Measurements from ENCODE around the gene SORBS1. TPM values are rescaled to one million over a fixed set of nuclear protein-coding genes. Genes with fewer than 3 reads are reported as not detected.

The SORBS1 gene
- total RNA-seq, 1 donor from 2014 or later: 5.1 TPM

- Mint-ChIP-seq H3K4me1 (ENCODE audit: low read depth, unreplicated experiment) (peaks cover 41% of the 10 kb centered on the region), H3K27ac (ENCODE audit: unreplicated experiment) (peak overlapping the region; percentile 11), H3K4me3 (ENCODE audit: unreplicated experiment) (no peak overlapping the region), H3K36me3 (ENCODE audit: low read depth, unreplicated experiment) (no peaks in the 10 kb centered on the region), H3K27me3 (ENCODE audit: low read depth, unreplicated experiment) (no peaks in the 10 kb centered on the region), H3K9me3 (ENCODE audit: unreplicated experiment) (peaks cover 2% of the 10 kb centered on the region)
- Histone ChIP-seq H3K36me3 (ENCODE audit: insufficient read depth, low read length) (no peaks in the 10 kb centered on the region), H3K4me1 (ENCODE audit: insufficient read depth, low read length) (peaks cover 4% of the 10 kb centered on the region), H3K4me2 (ENCODE audit: low read length) (no peak overlapping the region), H3K27ac (ENCODE audit: low read depth, low read length) (no peak overlapping the region), H2AFZ (ENCODE audit: low read depth, low read length) (no peak overlapping the region), H3K9me3 (ENCODE audit: insufficient read depth, low read depth, low read length) (no peaks in the 10 kb centered on the region), H3K79me2 (ENCODE audit: insufficient read depth, low read length) (no peaks in the 10 kb centered on the region), H3K9ac (ENCODE audit: low read length) (no peak overlapping the region), H3K27me3 (ENCODE audit: insufficient read depth, low read length) (no peaks in the 10 kb centered on the region), H3K4me3 (ENCODE audit: insufficient read depth, low read depth, low read length) (no peak overlapping the region), H4K20me1 (ENCODE audit: insufficient read depth, low read length) (no peaks in the 10 kb centered on the region)
- DNase-seq (ENCODE audit: low read depth) (peak; percentile 36), FAIRE-seq (no peak)
- TF ChIP-seq EZH2 (IDR thresholded peaks at IDR 0.05; ENCODE audit: insufficient read depth, low read length): no peak
- no peak for TF ChIP-seq CTCF (IDR thresholded peaks at IDR 0.05; ENCODE audit: insufficient read depth, low read depth, low read length)
Measured at GRCh38 chr10:95482501-95483233, 78.5 kb downstream of the SORBS1 start.

- Histone ChIP-seq H3K27me3 (ENCODE audit: insufficient read depth, low read length) (no peaks in the 10 kb centered on the region), H2AFZ (ENCODE audit: low read depth, low read length) (no peak overlapping the region), H3K79me2 (ENCODE audit: insufficient read depth, low read length) (no peaks in the 10 kb centered on the region), H4K20me1 (ENCODE audit: insufficient read depth, low read length) (no peaks in the 10 kb centered on the region), H3K36me3 (ENCODE audit: insufficient read depth, low read length) (no peaks in the 10 kb centered on the region), H3K9me3 (ENCODE audit: insufficient read depth, low read depth, low read length) (no peaks in the 10 kb centered on the region), H3K4me1 (ENCODE audit: insufficient read depth, low read length) (peaks cover 4% of the 10 kb centered on the region), H3K4me2 (ENCODE audit: low read length) (no peak overlapping the region), H3K4me3 (ENCODE audit: insufficient read depth, low read depth, low read length) (no peak overlapping the region), H3K27ac (ENCODE audit: low read depth, low read length) (no peak overlapping the region), H3K9ac (ENCODE audit: low read length) (no peak overlapping the region)
- Mint-ChIP-seq H3K36me3 (ENCODE audit: low read depth, unreplicated experiment) (no peaks in the 10 kb centered on the region), H3K27me3 (ENCODE audit: low read depth, unreplicated experiment) (no peaks in the 10 kb centered on the region), H3K4me3 (ENCODE audit: unreplicated experiment) (no peak overlapping the region), H3K9me3 (ENCODE audit: unreplicated experiment) (peaks cover 2% of the 10 kb centered on the region), H3K27ac (ENCODE audit: unreplicated experiment) (peak overlapping the region; percentile 82), H3K4me1 (ENCODE audit: low read depth, unreplicated experiment) (peaks cover 46% of the 10 kb centered on the region)
- DNase-seq (ENCODE audit: low read depth) (peak; percentile 88), FAIRE-seq (no peak)
- no peak for TF ChIP-seq CTCF (IDR thresholded peaks at IDR 0.05; ENCODE audit: insufficient read depth, low read depth, low read length)
- TF ChIP-seq EZH2 (IDR thresholded peaks at IDR 0.05; ENCODE audit: insufficient read depth, low read length): no peak
Measured at GRCh38 chr10:95480901-95481491, 80.2 kb downstream of the SORBS1 start.

Measured in astrocyte (in vitro differentiated cells and primary cell).